Loucy (cell line): ENCODE measurements around the gene C3orf20.

Experiments
- EZH2phosphoT487 ChIP-seq: fragments of 200-600 bp; IDR thresholded peaks from 2 replicates; pipeline ENCODE4 v1.6.1; 2018; ENCODE audit warnings: antibody characterized with exemption, mild to moderate bottlenecking, moderate library complexity, borderline replicate concordance
- TF ChIP-seq, protein P1 (sequence below): fragments of 200-600 bp; sonication (generic); conservative IDR thresholded peaks from 2 replicates; pipeline ENCODE4 v1.5.1; 2014; ENCODE audit warnings: mild to moderate bottlenecking, antibody characterized with exemption, low read length

DNA sequence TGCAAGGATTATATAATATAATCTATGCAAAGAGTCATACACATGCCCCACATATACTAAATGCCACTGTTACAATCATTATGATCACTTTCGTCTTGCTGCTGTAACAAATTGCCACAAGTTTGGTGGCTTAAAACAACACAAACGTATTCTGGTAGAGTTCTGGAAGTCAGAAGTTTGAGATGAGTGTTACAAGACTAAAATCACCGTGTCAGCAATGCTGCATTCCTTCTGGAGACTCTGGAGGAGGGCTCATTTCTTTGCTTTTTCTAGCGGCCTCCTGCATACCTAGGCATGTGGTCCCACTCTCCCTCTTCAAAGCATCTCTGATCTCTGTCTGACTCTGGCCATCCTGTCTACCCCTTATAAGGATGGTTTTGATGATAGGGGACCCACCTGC lies 24.7 kb upstream of the C3orf20 start:
- TF ChIP-seq, protein P1, sequence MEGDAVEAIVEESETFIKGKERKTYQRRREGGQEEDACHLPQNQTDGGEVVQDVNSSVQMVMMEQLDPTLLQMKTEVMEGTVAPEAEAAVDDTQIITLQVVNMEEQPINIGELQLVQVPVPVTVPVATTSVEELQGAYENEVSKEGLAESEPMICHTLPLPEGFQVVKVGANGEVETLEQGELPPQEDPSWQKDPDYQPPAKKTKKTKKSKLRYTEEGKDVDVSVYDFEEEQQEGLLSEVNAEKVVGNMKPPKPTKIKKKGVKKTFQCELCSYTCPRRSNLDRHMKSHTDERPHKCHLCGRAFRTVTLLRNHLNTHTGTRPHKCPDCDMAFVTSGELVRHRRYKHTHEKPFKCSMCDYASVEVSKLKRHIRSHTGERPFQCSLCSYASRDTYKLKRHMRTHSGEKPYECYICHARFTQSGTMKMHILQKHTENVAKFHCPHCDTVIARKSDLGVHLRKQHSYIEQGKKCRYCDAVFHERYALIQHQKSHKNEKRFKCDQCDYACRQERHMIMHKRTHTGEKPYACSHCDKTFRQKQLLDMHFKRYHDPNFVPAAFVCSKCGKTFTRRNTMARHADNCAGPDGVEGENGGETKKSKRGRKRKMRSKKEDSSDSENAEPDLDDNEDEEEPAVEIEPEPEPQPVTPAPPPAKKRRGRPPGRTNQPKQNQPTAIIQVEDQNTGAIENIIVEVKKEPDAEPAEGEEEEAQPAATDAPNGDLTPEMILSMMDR: no peak
- no peak for TF ChIP-seq EZH2phosphoT487
